ENCODE results near the gene DENND11. TPM values are rescaled to one million over a fixed set of nuclear protein-coding genes. Genes with fewer than 3 reads are reported as not detected.

Gene DENND11
- total and polyA plus RNA-seq, 9 of the 15 experiments (the other 6 are each of a cell fraction or from before 2014, with no cell fraction given): 0.07 to 1.1 (median 0.36) TPM

GRCh38 chr7:141679014-141679413 lies 23.0 kb downstream of the DENND11 start:
- Histone ChIP-seq H3K27ac (ENCODE audit: extremely low read depth, low read depth, low read length) (no peak overlapping the region), H3K27me3 (ENCODE audit: control insufficient read depth in 2 of 2, insufficient read depth in 2 of 2, low read length in 2 of 2) (peaks cover 11 to 20% of the 10 kb centered on the region in 2 experiments), H4K20me1 (replicated peaks; ENCODE audit: control insufficient read depth, insufficient read depth, low read length) (no peaks in the 10 kb centered on the region), H3K9me3 (replicated peaks; ENCODE audit: control insufficient read depth, insufficient read depth, low read depth, low read length) (no peaks in the 10 kb centered on the region), H3K36me3 (ENCODE audit: control insufficient read depth, insufficient read depth, low read length) (no peaks in the 10 kb centered on the region), H3K9me1 (ENCODE audit: control insufficient read depth, insufficient read depth, low read length) (no peaks in the 10 kb centered on the region), H3K4me1 (replicated peaks in 1 of 2; ENCODE audit: control insufficient read depth in 2 of 2, insufficient read depth in 2 of 2, low read length in 2 of 2) (peaks cover 0 to 3% of the 10 kb centered on the region in 2 experiments; a peak in 1 of 5 replicates), H2AFZ (ENCODE audit: low read depth, low read length) (no peak overlapping the region), H3K4me2 (ENCODE audit: insufficient read depth, low read length) (no peak overlapping the region), H3K79me2 (ENCODE audit: control insufficient read depth, insufficient read depth, low read length) (no peaks in the 10 kb centered on the region), H3K4me3 (no peak overlapping the region), H3K9ac (ENCODE audit: insufficient read depth in 1 of 2, low read depth in 2 of 2, low read length in 2 of 2) (no peak overlapping the region)
- DNase-seq (ENCODE audit: extremely low read depth in 1 of 4, low spot score in 3 of 4): no peak
- no peak for ATAC-seq
- ChIA-PET POLR2A (interaction anchor here (0.6 kb wide), 1 partner anchor 108 kb away, joined by 3 read pairs; no protein-coding TSS in a partner anchor), CTCF (ENCODE audit: low intra/inter-chr PET ratio) (interaction anchor here (0.6 kb wide), 1 partner anchor 667 kb away, joined by 3 read pairs; no protein-coding TSS in a partner anchor)
- no peak for TF ChIP-seq E2F5 (CRISPR knock-in tag; IDR thresholded peaks at IDR 0.05)
- no peak for TF ChIP-seq PURB (CRISPR knock-in tag; IDR thresholded peaks at IDR 0.05; ENCODE audit: low read depth)
- intact Hi-C loops (cut with micrococcal nuclease): no loop called here
- in situ Hi-C loops (cut with MboI): no loop called here
- no peak for FAIRE-seq
- BruUV-seq (replicated peaks): no TSS peak

GRCh38 chr7:141676618-141677017 lies 25.3 kb downstream of the DENND11 start:
- Histone ChIP-seq H3K4me3 (no peak overlapping the region), H2AFZ (ENCODE audit: low read depth, low read length) (no peak overlapping the region), H3K27ac (ENCODE audit: extremely low read depth, low read depth, low read length) (no peak overlapping the region), H3K27me3 (ENCODE audit: control insufficient read depth in 2 of 2, insufficient read depth in 2 of 2, low read length in 2 of 2) (peaks cover 11 to 28% of the 10 kb centered on the region in 2 experiments), H3K9me1 (ENCODE audit: control insufficient read depth, insufficient read depth, low read length) (no peaks in the 10 kb centered on the region), H3K9ac (ENCODE audit: insufficient read depth in 1 of 2, low read depth in 2 of 2, low read length in 2 of 2) (no peak overlapping the region), H4K20me1 (replicated peaks; ENCODE audit: control insufficient read depth, insufficient read depth, low read length) (no peaks in the 10 kb centered on the region), H3K4me2 (ENCODE audit: insufficient read depth, low read length) (no peak overlapping the region), H3K79me2 (ENCODE audit: control insufficient read depth, insufficient read depth, low read length) (no peaks in the 10 kb centered on the region), H3K4me1 (replicated peaks in 1 of 2; ENCODE audit: control insufficient read depth in 2 of 2, insufficient read depth in 2 of 2, low read length in 2 of 2) (peaks cover 0 to 3% of the 10 kb centered on the region in 2 experiments; a peak in 1 of 5 replicates), H3K9me3 (replicated peaks; ENCODE audit: control insufficient read depth, insufficient read depth, low read depth, low read length) (no peaks in the 10 kb centered on the region), H3K36me3 (ENCODE audit: control insufficient read depth, insufficient read depth, low read length) (no peaks in the 10 kb centered on the region)
- 1% methylated on average over 3 of the region's 3 CpGs for WGBS (ENCODE audit: insufficient coverage, low coverage, missing lambda C conversion rate)
- CTCF ChIA-PET (ENCODE audit: low intra/inter-chr PET ratio): no interaction called here
- no TSS peak for BruUV-seq (replicated peaks)
- FAIRE-seq: no peak
- POLR2A ChIA-PET: no interaction called here
- no peak for DNase-seq (ENCODE audit: extremely low read depth in 1 of 4, low spot score in 3 of 4)
- no peak for ATAC-seq
- intact Hi-C loops (cut with micrococcal nuclease): no loop called here
- in situ Hi-C loops (cut with MboI): no loop called here
- TF ChIP-seq ZBTB12 (CRISPR knock-in tag; IDR thresholded peaks at IDR 0.05) (no peak), PCBP1 (IDR thresholded peaks at IDR 0.05; ENCODE audit: low read depth, low read length, poor library complexity, severe bottlenecking) (no peak), MCM7 (IDR thresholded peaks at IDR 0.05) (no peak), TCF3 (CRISPR knock-in tag; IDR thresholded peaks at IDR 0.05) (no peak), FOXK1 (CRISPR knock-in tag; IDR thresholded peaks at IDR 0.05; ENCODE audit: borderline replicate concordance) (no peak), PHB (CRISPR knock-in tag; IDR thresholded peaks at IDR 0.05) (no peak), PTTG1 (tag; IDR thresholded peaks at IDR 0.05; ENCODE audit: low read depth) (no peak), MCM3 (IDR thresholded peaks at IDR 0.05) (no peak), KDM1A (IDR thresholded peaks at IDR 0.05) (no peak), ZNF41 (CRISPR knock-in tag; conservative IDR thresholded peaks at IDR 0.05) (no peak), SUPT5H (IDR thresholded peaks at IDR 0.05) (no peak), ZNF79 (CRISPR knock-in tag; IDR thresholded peaks at IDR 0.05; ENCODE audit: low read depth) (no peak), C11orf30 (IDR thresholded peaks at IDR 0.05; ENCODE audit: low read depth) (no peak), TFAP4 (CRISPR knock-in tag; IDR thresholded peaks at IDR 0.05; ENCODE audit: borderline replicate concordance) (no peak)
